ENCODE data around the gene PIK3C2G. TPM values are rescaled to one million over a fixed set of nuclear protein-coding genes. Genes with fewer than 3 reads are reported as not detected.

The PIK3C2G gene
- total and polyA plus RNA-seq, 2 of the 4 experiments (the other 2 are of a cell fraction) = not detected

GRCh38 chr12:18375131-18375530, 113.8 kb downstream of the PIK3C2G start:
- no TSS peak for BruUV-seq (replicated peaks)
- TF ChIP-seq CHD1 (IDR thresholded peaks at IDR 0.05; ENCODE audit: low read depth, low read length) = no peak
- TF ChIP-seq MAFK (IDR thresholded peaks at IDR 0.05; ENCODE audit: low read depth, low read length) = no peak
- no peak for TF ChIP-seq RFX5 (IDR thresholded peaks at IDR 0.05; ENCODE audit: low read depth, low read length)
- TF ChIP-seq FOS (IDR thresholded peaks at IDR 0.05; ENCODE audit: low read depth, low read length) = no peak
- TF ChIP-seq POLR2A (IDR thresholded peaks at IDR 0.05; ENCODE audit: low read depth, low read length) = no peak
- TF ChIP-seq BHLHE40 (IDR thresholded peaks at IDR 0.05; ENCODE audit: low read depth, low read length) = no peak
- no peak for TF ChIP-seq MAZ (IDR thresholded peaks at IDR 0.05; ENCODE audit: borderline replicate concordance, low read depth, low read length)
- no peak for TF ChIP-seq CTCF (conservative IDR thresholded peaks at IDR 0.05; ENCODE audit: low read depth, low read length)
- TF ChIP-seq RCOR1 (IDR thresholded peaks at IDR 0.05; ENCODE audit: insufficient replicate concordance, low read length) = no peak
- TF ChIP-seq ELK1 (IDR thresholded peaks at IDR 0.05; ENCODE audit: borderline replicate concordance, low read depth, low read length) = no peak
- no peak for TF ChIP-seq USF2 (IDR thresholded peaks at IDR 0.05; ENCODE audit: low read depth, low read length)
- no peak for TF ChIP-seq MXI1 (IDR thresholded peaks at IDR 0.05; ENCODE audit: borderline replicate concordance, low read depth, low read length)
- TF ChIP-seq NFE2L2 (IDR thresholded peaks at IDR 0.05; ENCODE audit: low read depth, low read length) = no peak
- no peak for TF ChIP-seq RAD21 (IDR thresholded peaks at IDR 0.05; ENCODE audit: low read length)
- CTCF ChIA-PET = no interaction called here

More at GRCh38 chr12:18375131-18375530, 113.8 kb downstream of the PIK3C2G start:
- Histone ChIP-seq H2AK5ac (ENCODE audit: low read depth, low read length) (no peak overlapping the region), H2BK20ac (ENCODE audit: low read depth, low read length) (no peak overlapping the region), H3K27me3 (ENCODE audit: control insufficient read depth, insufficient read depth, low read length) (no peaks in the 10 kb centered on the region), H2AFZ (replicated peaks; ENCODE audit: low read length, poor library complexity) (no peak overlapping the region), H3K79me1 (ENCODE audit: low read depth in 1 of 2, low read length in 2 of 2) (no peaks in the 10 kb centered on the region), H2BK15ac (ENCODE audit: low read depth, low read length) (no peak overlapping the region), H4K8ac (ENCODE audit: low read depth in 2 of 2, low read length in 2 of 2) (no peak overlapping the region), H3K4me3 (ENCODE audit: insufficient read depth, low read depth, low read length) (no peak overlapping the region), H3K56ac (ENCODE audit: extremely low read depth, insufficient read depth, low read length) (no peak overlapping the region), H3K14ac (replicated peaks; ENCODE audit: low read depth, low read length) (no peak overlapping the region), H2AK9ac (replicated peaks; ENCODE audit: low read depth, low read length, poor library complexity) (no peak overlapping the region), H4K91ac (ENCODE audit: insufficient read depth, low read depth, low read length) (no peak overlapping the region), H3K4me2 (ENCODE audit: low read depth, low read length) (no peak overlapping the region), H3K4ac (ENCODE audit: low read depth, low read length) (no peak overlapping the region), H3K4me1 (ENCODE audit: control insufficient read depth, insufficient read depth, low read length) (no peaks in the 10 kb centered on the region), H2BK5ac (ENCODE audit: low read depth, low read length, poor library complexity, severe bottlenecking) (no peak overlapping the region), H3K9me1 (ENCODE audit: insufficient read depth, low read length) (no peaks in the 10 kb centered on the region), H3K18ac (ENCODE audit: low read depth, low read length) (no peak overlapping the region; the same call in 1 of the 2 replicates), H4K5ac (ENCODE audit: low read depth, low read length) (no peak overlapping the region), H2BK120ac (ENCODE audit: low read depth, low read length) (no peak overlapping the region), H3K36me3 (ENCODE audit: control insufficient read depth, insufficient read depth, low read length) (no peaks in the 10 kb centered on the region), H3K23ac (ENCODE audit: low read depth, low read length) (no peak overlapping the region), H3K27ac (ENCODE audit: insufficient read depth, low read length) (no peak overlapping the region), H3K9me3 (ENCODE audit: control insufficient read depth, insufficient read depth, low read length) (peaks cover 13% of the 10 kb centered on the region), H3K9ac (ENCODE audit: low read depth, low read length) (no peak overlapping the region), H4K20me1 (ENCODE audit: insufficient read depth, low read length) (no peaks in the 10 kb centered on the region)
- in situ Hi-C loops (cut with MboI; ENCODE audit: low sequenced_read_pairs) (no loop called here), dilution Hi-C loops (cut with HindIII; ENCODE audit: low sequenced_read_pairs, unreplicated experiment) (no loop called here), intact Hi-C loops (cut with micrococcal nuclease) (no loop called here)
- peak; percentile 11 for DNase-seq
- POLR2A ChIA-PET (ENCODE audit: unreplicated experiment) = no interaction called here
- no peak for ATAC-seq (ENCODE audit: low read depth)

Measured in IMR-90 (cell line).